ENCODE data around the gene CDR2.

GRCh38 chr16:22366371-22366770, 8.0 kb downstream of the CDR2 start:
- TF ChIP-seq TAF1 (IDR thresholded peaks at IDR 0.05; ENCODE audit: borderline replicate concordance, low read depth, low read length) (no peak), POLR2AphosphoS5 (IDR thresholded peaks at IDR 0.05; ENCODE audit: low read depth, low read length) (no peak)

All from GM12892 (cell line).